ENCODE results near the gene G6PC3.
"Not testable (repeated sequence)": the region's sequence is repeated elsewhere in the genome, so short reads cannot be mapped to it uniquely, and the experiment has no call there.

The G6PC3 gene

GRCh38 chr17:44030482-44030881 is 40.1 kb upstream of the G6PC3 start:
- no peak overlapping the region for H3K4me3 ChIP-seq (ENCODE audit: low read depth, low read length)
- TF ChIP-seq CTCF (IDR thresholded peaks at IDR 0.05; ENCODE audit: borderline replicate concordance, insufficient read depth, low read depth, low read length), result no peak

GRCh38 chr17:44033861-44034408 is 36.6 kb upstream of the G6PC3 start:
- TF ChIP-seq CTCF (IDR thresholded peaks at IDR 0.05; ENCODE audit: borderline replicate concordance, insufficient read depth, low read depth, low read length), result no peak

GRCh38 chr17:44034688-44035087 is 35.8 kb upstream of the G6PC3 start:
- H3K4me3 ChIP-seq (ENCODE audit: low read depth, low read length), result not testable (repeated sequence)

More at GRCh38 chr17:44033861-44034408, 36.6 kb upstream of the G6PC3 start:
- no peak overlapping the region for H3K4me3 ChIP-seq (ENCODE audit: low read depth, low read length)

- no peak for TF ChIP-seq CTCF (IDR thresholded peaks at IDR 0.05; ENCODE audit: borderline replicate concordance, insufficient read depth, low read depth, low read length)
- no peak overlapping the region for H3K4me3 ChIP-seq (ENCODE audit: low read depth, low read length)
These were observed 33.1 kb upstream of the G6PC3 start for GRCh38 chr17:44037471-44037870.

- no peak overlapping the region for H3K4me3 ChIP-seq (ENCODE audit: low read depth, low read length)
- no peak for TF ChIP-seq CTCF (IDR thresholded peaks at IDR 0.05; ENCODE audit: borderline replicate concordance, insufficient read depth, low read depth, low read length)
These were observed 31.9 kb upstream of the G6PC3 start for GRCh38 chr17:44038604-44039011.

GRCh38 chr17:44039829-44040635 is 30.5 kb upstream of the G6PC3 start:
- no peak overlapping the region for H3K4me3 ChIP-seq (ENCODE audit: low read depth, low read length)
- TF ChIP-seq CTCF (IDR thresholded peaks at IDR 0.05; ENCODE audit: borderline replicate concordance, insufficient read depth, low read depth, low read length), result no peak

GRCh38 chr17:44043272-44043696 is 27.3 kb upstream of the G6PC3 start:
- TF ChIP-seq CTCF (IDR thresholded peaks at IDR 0.05; ENCODE audit: borderline replicate concordance, insufficient read depth, low read depth, low read length), result no peak
- no peak overlapping the region for H3K4me3 ChIP-seq (ENCODE audit: low read depth, low read length)

All from GM12875 (cell line).